ENCODE results near the gene THAP2.

GRCh38 chr12:71648537-71648936 lies 15.6 kb upstream of the THAP2 start:
- TF ChIP-seq CTCF (IDR thresholded peaks at IDR 0.05) (no peak), POLR2A (IDR thresholded peaks at IDR 0.05) (no peak)

All from testis (tissue), 2 donors.